ENCODE data around the gene ADK. TPM values are rescaled to one million over a fixed set of nuclear protein-coding genes. Genes with fewer than 3 reads are reported as not detected.

The ADK gene
- total RNA-seq, 2 experiments from 2014 or later = 56.9 to 57.5 TPM

GRCh38 chr10:74436523-74437170, 285.6 kb downstream of the ADK start:
- no peak for DNase-seq
- ChIA-PET CTCF (no interaction called here), POLR2A (no interaction called here)
- ATAC-seq = no peak
- no peak overlapping the region for H3K27ac Mint-ChIP-seq
- peaks cover 7% of the 10 kb centered on the region for H3K36me3 Mint-ChIP-seq (ENCODE audit: low read depth)
- TF ChIP-seq CTCF (IDR thresholded peaks at IDR 0.05) = no peak
- intact Hi-C loops (cut with micrococcal nuclease) = no loop called here
- H3K4me3 Mint-ChIP-seq = no peak overlapping the region
- no peaks in the 10 kb centered on the region for H3K9me3 Mint-ChIP-seq
- H3K4me1 Mint-ChIP-seq (ENCODE audit: low read depth) = peaks cover 15% of the 10 kb centered on the region
- no peaks in the 10 kb centered on the region for H3K27me3 Mint-ChIP-seq

- Mint-ChIP-seq H3K36me3 (ENCODE audit: low read depth) (peaks cover 7% of the 10 kb centered on the region), H3K9me3 (no peaks in the 10 kb centered on the region), H3K27me3 (no peaks in the 10 kb centered on the region), H3K27ac (no peak overlapping the region), H3K4me3 (no peak overlapping the region), H3K4me1 (ENCODE audit: low read depth) (peaks cover 15% of the 10 kb centered on the region)
- intact Hi-C loops (cut with micrococcal nuclease) = no loop called here
- DNase-seq = no peak
- ChIA-PET CTCF (no interaction called here), POLR2A (no interaction called here)
- TF ChIP-seq CTCF (IDR thresholded peaks at IDR 0.05) = no peak
- ATAC-seq = no peak
These were observed 286.8 kb downstream of the ADK start for GRCh38 chr10:74437822-74438221.

- Mint-ChIP-seq H3K4me1 (ENCODE audit: low read depth) (peaks cover 15% of the 10 kb centered on the region), H3K27ac (no peak overlapping the region), H3K27me3 (no peaks in the 10 kb centered on the region), H3K36me3 (ENCODE audit: low read depth) (peaks cover 7% of the 10 kb centered on the region), H3K4me3 (no peak overlapping the region), H3K9me3 (no peaks in the 10 kb centered on the region)
- CTCF ChIA-PET = interaction anchor here (1.9 kb wide), 1 partner anchor 19 kb away, joined by 4 read pairs; no protein-coding TSS in a partner anchor
- no peak for TF ChIP-seq CTCF (IDR thresholded peaks at IDR 0.05)
- POLR2A ChIA-PET = no interaction called here
- intact Hi-C loops (cut with micrococcal nuclease) = no loop called here
- ATAC-seq (no peak), DNase-seq (no peak)
These were observed 288.2 kb downstream of the ADK start for GRCh38 chr10:74439213-74439612.

- POLR2A ChIA-PET = no interaction called here
- CTCF ChIA-PET = no interaction called here
- Mint-ChIP-seq H3K27me3 (no peaks in the 10 kb centered on the region), H3K4me3 (no peak overlapping the region), H3K9me3 (no peaks in the 10 kb centered on the region), H3K27ac (no peak overlapping the region), H3K36me3 (ENCODE audit: low read depth) (peaks cover 7% of the 10 kb centered on the region), H3K4me1 (ENCODE audit: low read depth) (peaks cover 5% of the 10 kb centered on the region)
- ATAC-seq = no peak
- TF ChIP-seq CTCF (IDR thresholded peaks at IDR 0.05) = no peak
- intact Hi-C loops (cut with micrococcal nuclease) = no loop called here
- no peak for DNase-seq
These were observed 294.5 kb downstream of the ADK start for GRCh38 chr10:74445493-74445892.

GRCh38 chr10:74450602-74451001, 299.6 kb downstream of the ADK start:
- Mint-ChIP-seq H3K27me3 (no peaks in the 10 kb centered on the region), H3K9me3 (no peaks in the 10 kb centered on the region), H3K27ac (peak overlapping the region; percentile 38), H3K4me3 (no peak overlapping the region), H3K4me1 (ENCODE audit: low read depth) (peaks cover 9% of the 10 kb centered on the region), H3K36me3 (ENCODE audit: low read depth) (peaks cover 7% of the 10 kb centered on the region)
- no peak for TF ChIP-seq CTCF (IDR thresholded peaks at IDR 0.05)
- ATAC-seq (no peak), DNase-seq (no peak)
- intact Hi-C loops (cut with micrococcal nuclease) = no loop called here
- ChIA-PET CTCF (no interaction called here), POLR2A (no interaction called here)

All from activated CD8-positive, alpha-beta T cell treated with anti-CD3 and anti-CD28 coated beads for 36 hours (primary cell).